Pons (tissue), 1 donor: ENCODE results near the gene CHN2.
"Not testable (repeated sequence)": the region's sequence is repeated elsewhere in the genome, so short reads cannot be mapped to it uniquely, and the experiment has no call there.

Source experiments
- DNase-seq: peaks from one replicate; pipeline ENCODE4 v3.0.0-alpha.2; 2016; ENCODE audit warnings: low spot score

Gene CHN2

GRCh38 chr7:29496355-29497020 is 301.9 kb downstream of the CHN2 start:
- no peak for DNase-seq

GRCh38 chr7:29499932-29500331 is 305.4 kb downstream of the CHN2 start:
- DNase-seq, result no peak

GRCh38 chr7:29500719-29501118 is 306.1 kb downstream of the CHN2 start:
- no peak for DNase-seq

GRCh38 chr7:29502133-29502532 is 307.6 kb downstream of the CHN2 start:
- DNase-seq, result no peak

DNA sequence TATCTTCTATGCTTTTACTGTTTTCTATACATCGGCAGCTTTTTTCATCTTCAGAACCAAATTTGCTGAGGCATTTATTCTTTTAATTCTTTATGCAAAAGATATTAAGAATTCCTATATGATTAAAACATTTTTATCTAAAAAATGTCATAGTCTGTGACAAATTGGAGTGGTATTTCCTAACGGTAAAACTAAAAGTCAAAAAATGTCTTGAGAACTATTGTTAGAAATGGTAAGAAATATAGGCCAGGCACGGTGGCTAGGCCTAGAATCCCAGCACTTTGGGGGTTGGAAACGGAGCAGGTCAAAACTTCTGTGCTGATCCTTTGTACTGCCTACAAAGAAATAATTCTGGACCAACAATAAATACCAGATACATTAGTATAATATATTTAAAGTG is 311.4 kb downstream of the CHN2 start:
- no peak for DNase-seq

DNA sequence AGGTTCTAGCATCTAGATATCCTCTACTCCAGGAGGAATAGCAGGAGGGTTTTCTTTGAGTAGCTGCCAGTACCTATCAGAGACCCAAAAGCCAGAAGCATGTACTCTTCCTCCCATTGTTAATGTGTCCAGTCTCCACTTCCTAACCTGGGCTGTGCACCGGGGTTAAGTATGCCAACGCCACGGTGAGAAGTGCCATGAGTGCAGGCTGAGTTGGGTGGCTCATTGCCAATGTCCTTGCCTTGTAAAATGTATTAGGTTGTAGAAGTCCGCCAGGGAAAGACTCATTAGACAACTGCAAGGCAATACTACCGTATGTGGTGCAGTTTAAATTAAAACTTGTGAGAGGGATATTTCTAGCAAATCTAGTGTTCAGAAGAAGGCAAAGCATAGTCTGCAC is 314.0 kb downstream of the CHN2 start:
- DNase-seq, result no peak

GRCh38 chr7:29510028-29510427 is 315.5 kb downstream of the CHN2 start:
- DNase-seq, result no peak

GRCh38 chr7:29511337-29511736 is 316.8 kb downstream of the CHN2 start:
- no peak for DNase-seq

- DNase-seq, result no peak
Measured at GRCh38 chr7:29511851-29512250, 317.3 kb downstream of the CHN2 start.

DNA sequence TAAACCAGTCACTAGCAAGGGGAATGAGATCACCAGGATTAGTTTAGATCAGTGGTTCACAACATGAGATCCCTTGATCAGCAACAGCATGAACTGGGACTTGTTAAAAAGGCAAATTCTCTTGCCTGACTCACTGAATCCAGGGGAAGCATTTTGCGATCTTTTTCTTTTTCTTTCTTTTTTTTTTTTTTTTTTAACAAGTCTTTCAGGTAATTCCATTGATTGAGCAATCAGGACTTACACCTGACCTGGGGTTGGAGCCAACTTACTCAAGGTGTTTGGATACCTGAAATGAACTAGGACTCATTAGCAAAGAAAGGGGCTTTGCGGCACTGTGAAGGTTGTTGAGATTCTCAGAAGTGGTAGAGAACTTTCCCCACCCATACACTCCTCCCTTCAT is 321.9 kb downstream of the CHN2 start:
- no peak for DNase-seq

- DNase-seq, result no peak
Measured at GRCh38 chr7:29518616-29519015, 324.0 kb downstream of the CHN2 start.

DNA sequence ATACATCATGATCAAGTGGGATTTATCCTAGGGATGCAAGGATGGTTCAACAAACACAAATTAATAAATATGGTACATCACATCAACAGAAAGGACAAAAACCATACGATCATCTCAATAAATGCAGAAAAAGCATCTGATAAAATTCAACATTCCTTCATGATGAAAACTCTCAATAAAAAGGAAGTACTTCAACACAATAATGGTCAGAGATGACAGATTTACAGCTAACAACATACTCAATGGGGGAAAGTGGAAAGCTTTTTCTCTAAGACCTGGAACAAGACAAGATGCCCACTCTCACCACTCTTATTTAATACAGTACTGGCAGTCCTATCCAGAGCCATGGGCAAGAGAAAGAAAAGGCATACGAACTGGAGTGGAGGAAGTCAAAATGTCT is 329.2 kb downstream of the CHN2 start:
- no peak for DNase-seq

DNA sequence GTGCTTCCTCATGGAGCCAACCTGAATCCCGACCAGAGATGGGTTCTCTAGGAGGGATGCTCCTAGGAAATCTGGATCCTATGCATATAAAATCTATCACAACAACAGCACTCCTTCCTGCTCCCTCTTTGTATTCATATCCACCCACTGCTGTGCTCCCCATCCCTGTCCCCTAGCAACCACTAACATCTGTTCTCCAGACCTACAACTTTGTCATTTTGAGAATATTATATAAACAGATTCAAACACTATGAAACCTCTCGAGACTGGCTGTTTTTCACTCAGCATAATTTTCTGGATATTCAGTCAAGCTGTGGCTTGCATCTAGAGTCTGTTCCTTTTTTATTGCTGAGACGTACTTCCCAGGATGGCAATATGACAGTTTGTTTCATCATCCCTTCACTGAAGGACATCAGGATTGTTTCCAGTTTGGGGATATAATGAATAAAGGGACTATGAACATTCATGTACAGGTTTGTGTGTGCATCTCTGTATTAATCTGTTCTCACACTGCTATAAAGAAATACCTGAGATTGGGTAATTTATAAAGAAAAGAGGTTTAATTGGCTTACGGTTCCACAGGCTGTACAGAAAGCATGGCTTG is 333.0 kb downstream of the CHN2 start:
- no peak for DNase-seq

- not testable (repeated sequence) for DNase-seq
Measured at GRCh38 chr7:29528526-29528925, 334.0 kb downstream of the CHN2 start.
